ENCODE measurements around the gene BGN.

Gene BGN

DNA sequence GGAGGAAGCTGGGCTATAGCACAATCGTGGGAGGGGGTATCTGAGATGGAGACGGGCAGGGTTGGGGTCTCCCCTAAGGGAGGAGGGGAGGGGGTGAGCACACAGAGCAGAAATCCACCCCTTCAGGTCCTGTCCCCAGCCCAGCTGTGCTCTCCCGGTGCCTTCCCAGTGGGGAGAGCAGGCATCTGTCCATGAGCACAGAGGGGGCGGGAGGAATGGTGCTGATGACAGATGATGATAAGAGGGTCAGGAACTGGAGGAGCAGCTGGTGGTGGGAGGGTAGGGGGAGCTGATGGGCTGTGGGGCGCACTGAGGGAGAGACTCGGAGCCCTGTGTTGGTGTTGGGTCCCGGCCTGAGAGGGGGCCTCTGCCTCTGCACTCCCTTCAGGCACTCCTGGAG, 31.3 kb downstream of the BGN start:
- TF ChIP-seq POLR2A (IDR thresholded peaks at IDR 0.05; ENCODE audit: low read length), result no peak
- TF ChIP-seq GATA1 (IDR thresholded peaks at IDR 0.05; ENCODE audit: low read depth, low read length), result no peak
- DNase-seq, result no peak

DNA sequence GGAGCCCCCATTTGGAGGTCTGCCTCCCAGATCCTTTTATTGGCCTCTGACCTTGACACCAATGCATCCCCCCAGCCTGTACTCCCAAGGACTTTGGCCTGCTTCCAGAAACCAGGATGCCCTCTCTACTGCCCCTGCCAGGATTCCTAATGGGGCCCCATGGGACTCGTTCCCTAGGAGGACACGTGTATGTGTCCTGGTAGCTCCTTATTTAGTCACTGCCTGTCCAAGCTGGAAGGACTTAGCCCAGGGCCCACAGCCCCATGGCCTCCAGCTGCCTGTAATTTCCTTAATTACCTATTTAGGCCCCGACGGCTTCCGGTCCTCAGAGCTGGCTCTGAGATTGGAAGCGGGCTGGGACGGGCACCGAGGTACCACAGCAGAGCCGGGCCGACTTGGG, 32.0 kb downstream of the BGN start:
- TF ChIP-seq POLR2A (IDR thresholded peaks at IDR 0.05; ENCODE audit: low read length) (no peak), GATA1 (IDR thresholded peaks at IDR 0.05; ENCODE audit: low read depth, low read length) (no peak)
- DNase-seq, result no peak

DNA sequence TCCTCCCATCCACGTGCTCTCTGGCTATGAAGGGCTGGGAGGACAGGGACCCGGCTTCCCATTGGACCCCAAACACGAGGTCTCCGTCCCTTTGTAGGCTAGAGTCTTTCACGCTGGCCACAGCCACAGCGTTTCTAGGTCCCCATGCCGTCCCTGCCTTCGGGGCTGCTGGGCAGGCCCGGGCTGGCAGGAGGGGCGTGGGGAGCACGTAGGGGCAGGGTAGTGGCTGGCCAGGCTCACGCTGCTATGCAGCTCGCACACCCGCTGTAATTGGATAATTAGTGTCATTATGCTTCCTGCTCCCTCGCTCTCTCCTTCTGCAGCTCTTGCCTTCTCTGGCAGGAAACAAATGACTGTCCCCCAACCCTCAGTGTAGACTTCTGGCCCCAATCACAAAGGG, 32.4 kb downstream of the BGN start:
- TF ChIP-seq GATA1 (IDR thresholded peaks at IDR 0.05; ENCODE audit: low read depth, low read length), result no peak
- TF ChIP-seq POLR2A (IDR thresholded peaks at IDR 0.05; ENCODE audit: low read length), result no peak
- no peak for DNase-seq

DNA sequence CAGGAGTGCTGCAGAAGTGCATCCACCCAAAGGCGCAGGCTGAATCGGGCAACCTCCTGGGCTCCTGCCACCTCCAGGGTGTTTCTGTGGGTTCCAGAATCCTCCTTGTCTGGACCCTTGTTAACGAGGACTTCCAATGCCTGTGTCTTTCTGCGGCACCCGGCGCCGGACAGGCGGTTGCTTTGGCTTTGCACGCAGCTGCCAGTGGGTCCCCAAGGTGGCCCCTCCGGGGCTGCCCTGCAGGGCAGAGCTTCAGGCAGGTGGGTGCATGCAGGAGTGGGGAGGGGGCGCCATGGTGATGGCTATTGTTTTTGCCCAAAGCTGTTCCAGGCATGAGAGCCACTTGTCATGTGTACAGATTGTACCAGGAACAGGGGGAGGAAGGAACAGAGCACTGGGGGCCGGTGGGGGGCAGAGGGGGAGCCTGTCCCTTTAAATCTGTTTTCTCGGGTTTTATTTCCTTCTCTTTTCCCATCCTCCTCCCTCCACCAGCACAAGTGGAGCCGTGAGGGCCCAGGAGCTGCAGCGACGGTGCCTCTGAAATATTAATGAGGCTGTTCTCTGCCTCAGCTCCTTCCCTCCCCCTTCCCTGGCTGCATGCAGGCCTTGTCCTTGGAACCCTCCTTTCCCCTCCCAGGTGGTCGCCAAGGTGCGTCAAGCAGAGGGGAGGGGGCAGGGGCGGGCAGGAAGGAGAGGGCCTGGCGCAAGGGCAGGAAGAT, 35.8 kb downstream of the BGN start:
- no peak for DNase-seq
- TF ChIP-seq GATA1 (IDR thresholded peaks at IDR 0.05; ENCODE audit: low read depth, low read length), result no peak
- no peak for TF ChIP-seq POLR2A (IDR thresholded peaks at IDR 0.05; ENCODE audit: low read length)

DNA sequence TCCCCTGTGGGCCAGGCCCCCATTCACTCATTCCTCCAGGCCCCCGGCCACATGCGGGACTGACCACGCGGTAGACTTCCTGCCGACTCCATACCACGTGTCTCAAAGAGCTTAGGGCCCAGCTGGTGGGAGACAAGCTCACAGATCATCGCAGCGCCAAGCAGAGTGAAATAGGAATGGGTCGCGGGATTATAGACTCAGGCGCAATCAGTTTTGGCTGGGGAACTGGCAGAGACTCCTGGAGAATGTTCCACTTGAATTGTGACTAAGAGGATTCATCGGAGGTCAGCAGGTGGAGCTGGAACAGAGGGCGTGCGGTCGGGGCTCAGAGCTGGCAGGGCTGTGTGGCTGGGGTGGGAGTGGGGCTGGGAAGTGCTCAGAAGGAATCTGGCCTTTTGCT, 38.3 kb downstream of the BGN start:
- DNase-seq, result no peak
- TF ChIP-seq POLR2A (IDR thresholded peaks at IDR 0.05; ENCODE audit: low read length), result no peak
- no peak for TF ChIP-seq GATA1 (IDR thresholded peaks at IDR 0.05; ENCODE audit: low read depth, low read length)

DNA sequence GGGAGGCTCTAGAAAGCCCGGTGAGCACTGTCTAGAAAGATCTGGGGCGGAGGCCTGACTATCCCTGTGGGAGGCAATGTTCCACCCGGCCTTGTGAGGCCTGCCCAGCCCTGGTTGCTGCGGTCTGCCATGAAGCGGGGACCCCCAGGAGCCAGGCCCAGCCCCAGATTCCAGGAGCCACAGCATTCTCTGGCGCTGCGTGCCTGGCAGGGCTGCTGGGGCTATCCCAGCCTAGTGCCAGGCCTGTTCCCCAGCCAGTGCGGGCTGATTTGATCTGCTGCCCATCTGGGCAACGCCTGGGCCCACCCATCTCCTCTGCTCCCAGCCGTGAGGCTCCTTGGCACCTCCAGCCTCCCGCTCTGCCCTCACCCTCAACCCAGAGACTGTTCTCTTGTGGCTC, 42.3 kb downstream of the BGN start:
- TF ChIP-seq GATA1 (IDR thresholded peaks at IDR 0.05; ENCODE audit: low read depth, low read length) (no peak), POLR2A (IDR thresholded peaks at IDR 0.05; ENCODE audit: low read length) (no peak)
- DNase-seq, result no peak

DNA sequence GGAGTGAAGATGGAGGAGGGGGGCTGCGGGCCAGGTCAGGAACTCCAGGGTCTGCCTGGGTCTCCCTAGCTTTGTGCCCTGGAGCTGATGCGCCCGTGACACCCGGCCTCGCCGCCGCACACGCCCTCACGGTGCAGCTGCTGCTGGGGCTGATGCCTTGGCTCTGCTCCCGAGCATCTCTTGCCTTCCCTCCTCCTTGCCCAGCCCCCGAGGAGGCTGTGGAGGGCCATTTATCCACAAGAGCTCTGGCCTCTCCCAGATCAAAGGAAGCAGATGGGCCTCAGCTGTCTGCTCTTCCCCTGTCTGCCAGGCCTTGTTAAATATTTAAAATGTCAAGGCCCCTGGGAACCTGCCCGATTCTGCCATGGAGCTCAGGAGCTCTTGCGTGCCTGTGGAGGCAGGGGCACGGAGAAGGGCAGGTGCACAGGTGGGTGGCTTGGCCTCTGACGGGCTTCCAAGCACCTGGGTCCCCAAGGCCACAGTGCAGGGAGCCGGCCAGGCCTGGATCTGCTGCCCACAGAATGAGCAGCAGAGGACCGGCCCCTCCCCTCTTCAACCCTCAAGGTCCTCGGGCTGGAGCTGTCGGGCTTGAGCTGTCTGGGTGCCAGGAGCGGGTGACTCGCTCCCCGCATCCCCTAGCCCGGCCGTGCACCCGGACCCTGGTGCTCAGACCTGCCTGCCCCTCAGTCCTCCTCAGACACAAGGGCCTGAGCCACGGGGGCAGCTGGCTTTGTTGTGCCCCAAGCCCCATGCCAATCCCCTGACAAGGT, 42.9 kb downstream of the BGN start:
- no peak for DNase-seq

DNA sequence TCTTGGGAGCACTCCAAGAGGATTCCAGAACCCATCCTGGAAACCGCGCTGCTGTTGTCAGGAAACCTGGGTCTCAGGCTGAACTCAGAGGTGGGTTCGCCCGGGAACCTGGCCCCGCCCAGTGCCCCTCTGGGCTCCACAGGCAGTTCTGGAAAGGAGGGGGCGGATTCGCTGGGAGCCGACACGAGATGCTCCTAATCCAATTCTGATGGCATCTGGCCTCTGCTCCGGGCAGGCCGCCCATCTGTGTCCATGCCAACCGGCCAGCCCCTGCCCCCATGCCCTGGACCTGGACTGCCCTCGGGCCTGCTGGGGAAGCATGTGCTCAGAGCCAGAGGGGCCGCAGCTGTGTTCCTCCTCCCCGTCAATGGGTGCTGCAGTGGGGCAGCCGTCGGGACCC, 43.6 kb downstream of the BGN start:
- TF ChIP-seq GATA1 (IDR thresholded peaks at IDR 0.05; ENCODE audit: low read depth, low read length) (no peak), POLR2A (IDR thresholded peaks at IDR 0.05; ENCODE audit: low read length) (no peak)
- DNase-seq, result no peak

More for the DNA sequence above, 42.9 kb downstream of the BGN start:
- TF ChIP-seq POLR2A (IDR thresholded peaks at IDR 0.05; ENCODE audit: low read length), result no peak
- TF ChIP-seq GATA1 (IDR thresholded peaks at IDR 0.05; ENCODE audit: low read depth, low read length), result no peak

DNA sequence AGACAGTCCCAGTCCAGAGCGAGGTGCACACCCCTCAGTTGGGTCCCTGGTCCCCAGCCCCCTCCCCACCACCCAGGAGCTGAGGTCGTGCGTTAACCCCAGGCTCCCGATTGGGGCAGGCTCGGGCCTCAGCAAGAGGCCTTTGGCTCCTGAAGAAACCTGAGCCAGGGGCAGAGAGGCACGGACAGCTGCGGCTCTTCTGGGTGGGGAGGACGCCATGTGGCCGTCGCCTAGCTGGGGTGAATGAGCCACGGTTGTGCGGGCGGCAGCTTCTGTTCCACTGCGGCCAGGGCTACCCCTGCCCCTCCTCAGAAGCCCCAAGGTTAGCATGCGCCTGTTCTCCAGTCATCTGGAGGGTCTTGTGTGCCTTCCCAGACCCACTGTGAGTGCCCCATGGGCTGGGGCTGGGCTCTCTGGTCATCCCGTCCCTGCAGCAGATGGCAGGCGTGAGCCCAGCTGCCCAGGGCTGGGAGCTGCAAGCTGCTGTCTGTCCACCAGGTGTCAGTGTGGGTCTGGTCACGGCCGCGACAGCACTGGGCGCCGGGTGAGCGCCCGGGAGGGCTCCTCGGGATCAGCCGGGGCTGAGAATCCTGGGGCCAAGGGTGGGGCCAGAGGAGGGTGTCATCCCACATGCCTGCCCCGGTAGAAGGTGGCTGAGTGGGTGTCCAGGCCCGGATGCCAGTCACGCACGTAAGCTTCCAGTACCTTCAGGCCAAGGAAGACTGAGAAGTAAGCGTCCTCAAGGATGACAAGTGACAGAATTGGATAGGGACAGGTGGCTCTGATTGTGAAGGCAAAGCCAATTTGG, 44.6 kb downstream of the BGN start:
- no peak for TF ChIP-seq POLR2A (IDR thresholded peaks at IDR 0.05; ENCODE audit: low read length)
- TF ChIP-seq GATA1 (IDR thresholded peaks at IDR 0.05; ENCODE audit: low read depth, low read length), result no peak
- peak; percentile 48 to 71 for DNase-seq

DNA sequence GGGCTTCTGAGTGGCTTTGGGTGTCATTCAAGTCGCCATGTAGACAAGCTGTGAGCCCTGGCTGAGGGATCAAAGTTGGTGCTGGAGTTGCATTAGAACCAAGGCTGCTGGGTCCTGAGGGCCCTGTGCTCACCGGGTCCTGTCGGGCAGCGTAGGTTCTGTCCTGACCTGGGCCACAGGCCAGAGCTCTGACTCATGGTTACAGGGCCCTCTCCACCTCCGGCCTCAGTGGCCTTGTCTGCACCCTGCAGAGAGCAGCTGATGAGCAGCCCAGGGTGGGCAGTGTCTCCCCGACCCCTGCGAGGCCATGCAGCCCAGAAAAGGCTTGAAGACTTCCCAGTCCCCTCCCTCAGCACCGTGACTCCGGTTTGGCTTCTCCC, 45.2 kb downstream of the BGN start:
- no peak for TF ChIP-seq POLR2A (IDR thresholded peaks at IDR 0.05; ENCODE audit: low read length)
- no peak for TF ChIP-seq GATA1 (IDR thresholded peaks at IDR 0.05; ENCODE audit: low read depth, low read length)
- DNase-seq, result no peak

DNA sequence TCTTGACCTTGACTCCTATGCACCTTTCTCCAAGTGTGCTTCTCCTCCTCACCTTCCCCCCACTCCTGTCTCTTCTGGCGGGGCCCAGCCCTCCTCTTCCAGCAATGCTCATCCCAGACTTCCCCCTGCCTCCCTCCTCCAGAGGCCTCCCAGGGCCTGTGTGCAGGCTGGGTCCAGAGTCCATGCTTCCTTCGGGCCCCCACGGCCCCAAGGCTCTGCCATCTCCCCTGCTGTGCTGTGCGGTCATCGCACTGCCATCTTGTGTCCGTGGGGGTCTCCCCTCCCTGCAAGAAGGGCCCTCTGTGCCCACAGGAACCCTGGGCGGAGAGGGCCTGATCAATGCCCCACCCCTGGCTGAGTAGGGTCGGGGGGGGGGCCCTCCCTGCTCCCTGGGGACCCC, 49.9 kb downstream of the BGN start:
- TF ChIP-seq POLR2A (IDR thresholded peaks at IDR 0.05; ENCODE audit: low read length) (no peak), GATA1 (IDR thresholded peaks at IDR 0.05; ENCODE audit: low read depth, low read length) (no peak)
- DNase-seq, result no peak

DNA sequence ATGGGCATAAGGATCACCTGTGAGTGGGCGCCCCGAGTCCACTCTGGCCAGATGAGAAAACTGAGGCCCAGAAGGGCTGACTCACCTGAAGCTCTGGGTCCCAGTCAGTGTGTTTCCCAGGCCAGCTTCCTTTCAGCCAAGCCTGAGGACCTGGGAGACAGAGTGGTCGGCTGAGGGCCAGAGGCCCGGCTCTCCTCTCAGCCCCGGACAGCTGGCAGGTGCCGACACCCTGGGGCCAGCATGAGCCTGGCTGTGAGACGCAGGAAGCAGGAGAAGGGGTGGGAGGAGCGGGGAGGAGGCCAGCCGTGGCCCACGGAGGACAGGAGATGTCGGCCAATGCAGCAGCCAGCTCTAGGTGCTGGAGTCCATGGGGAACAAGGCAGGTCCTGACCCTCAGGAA, 51.6 kb downstream of the BGN start:
- no peak for DNase-seq
- no peak for TF ChIP-seq POLR2A (IDR thresholded peaks at IDR 0.05; ENCODE audit: low read length)
- no peak for TF ChIP-seq GATA1 (IDR thresholded peaks at IDR 0.05; ENCODE audit: low read depth, low read length)

DNA sequence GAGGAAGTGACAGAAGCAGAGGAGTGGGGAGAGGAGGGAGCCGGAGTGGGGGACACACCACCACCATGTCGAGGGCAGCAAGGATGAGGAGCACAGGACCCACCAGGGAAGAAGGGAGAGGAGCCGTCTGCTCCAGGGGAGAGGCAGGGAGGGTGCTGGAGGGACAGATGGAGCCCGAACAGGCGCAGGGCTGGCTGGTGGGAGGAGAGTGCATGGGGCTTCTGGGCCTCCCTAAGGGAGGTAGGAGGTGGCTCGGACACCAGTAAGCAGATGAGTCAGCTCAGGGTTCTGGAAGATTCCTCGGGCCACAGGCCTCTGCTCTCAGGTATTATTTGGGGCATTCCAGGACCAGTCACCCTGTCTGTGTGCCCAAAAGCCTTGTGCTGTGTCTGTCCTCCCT, 52.4 kb downstream of the BGN start:
- DNase-seq, result no peak
- TF ChIP-seq POLR2A (IDR thresholded peaks at IDR 0.05; ENCODE audit: low read length), result no peak
- no peak for TF ChIP-seq GATA1 (IDR thresholded peaks at IDR 0.05; ENCODE audit: low read depth, low read length)

DNA sequence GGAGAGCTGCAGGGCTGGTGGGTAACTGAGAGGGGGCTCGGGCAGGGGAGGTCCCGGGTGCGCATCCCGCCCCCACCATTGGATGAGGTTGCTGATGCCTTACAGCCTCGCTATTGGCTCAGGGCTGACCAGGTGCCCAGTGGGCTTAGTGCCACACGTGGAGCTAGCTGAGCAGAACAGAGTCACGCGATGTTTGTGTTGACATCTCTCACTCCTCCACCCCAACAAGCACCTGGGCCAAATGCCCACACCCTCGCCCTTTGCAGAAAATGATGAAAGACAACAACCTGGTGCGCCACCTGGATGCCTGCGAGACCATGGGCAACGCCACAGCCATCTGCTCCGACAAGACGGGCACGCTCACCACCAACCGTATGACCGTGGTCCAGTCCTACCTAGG, 54.5 kb downstream of the BGN start:
- DNase-seq, result no peak
- TF ChIP-seq POLR2A (IDR thresholded peaks at IDR 0.05; ENCODE audit: low read length), result no peak

Data from erythroblast (primary cell).